ENCODE measurements around the gene ZDBF2.
"Not testable (repeated sequence)": the region's sequence is repeated elsewhere in the genome, so short reads cannot be mapped to it uniquely, and the experiment has no call there.

ZDBF2 gene

GRCh38 chr2:206323486-206323885 is 49.0 kb downstream of the ZDBF2 start:
- no peak for DNase-seq

DNA sequence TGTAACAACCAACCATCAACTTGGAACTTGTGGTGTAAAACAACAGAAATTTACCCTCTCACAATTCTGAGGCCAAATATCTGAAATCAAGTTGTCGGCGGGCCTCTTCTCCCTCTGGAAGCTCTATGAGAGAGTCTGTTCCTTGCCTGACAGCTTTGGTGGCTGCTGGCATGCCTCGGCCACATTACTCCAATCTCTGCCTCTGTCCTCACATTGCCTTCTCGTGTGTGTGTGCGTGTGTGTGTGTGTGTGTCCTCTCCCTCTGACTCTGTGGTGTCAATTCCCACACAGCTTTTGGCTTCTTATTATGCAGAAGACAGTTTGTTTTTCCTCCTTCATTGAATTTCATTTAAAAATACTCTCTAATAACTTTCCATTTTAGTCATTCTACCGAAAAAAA is 50.4 kb downstream of the ZDBF2 start:
- DNase-seq, result no peak

DNA sequence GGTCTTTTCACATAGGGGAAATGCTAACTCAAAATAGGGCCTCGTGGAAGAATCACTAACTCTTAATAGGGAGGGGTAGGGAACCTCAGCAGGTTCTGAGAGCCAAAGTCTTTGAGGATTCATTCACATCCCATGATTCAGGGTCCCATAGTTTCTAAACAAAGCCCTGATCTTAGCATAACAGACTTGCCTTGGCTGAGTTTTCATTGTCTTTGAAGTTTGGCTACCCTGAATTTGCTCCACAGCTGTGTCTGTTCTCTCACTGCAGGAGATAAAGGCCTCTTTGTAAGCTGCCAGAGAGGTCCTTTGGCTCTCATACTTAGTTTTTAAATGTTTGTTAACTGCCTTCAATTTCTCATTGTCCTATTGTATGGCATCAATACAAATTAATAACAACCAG is 54.5 kb downstream of the ZDBF2 start:
- peak in 3 of 58 donors; percentile 1 to 46 (median 8) for DNase-seq

DNA sequence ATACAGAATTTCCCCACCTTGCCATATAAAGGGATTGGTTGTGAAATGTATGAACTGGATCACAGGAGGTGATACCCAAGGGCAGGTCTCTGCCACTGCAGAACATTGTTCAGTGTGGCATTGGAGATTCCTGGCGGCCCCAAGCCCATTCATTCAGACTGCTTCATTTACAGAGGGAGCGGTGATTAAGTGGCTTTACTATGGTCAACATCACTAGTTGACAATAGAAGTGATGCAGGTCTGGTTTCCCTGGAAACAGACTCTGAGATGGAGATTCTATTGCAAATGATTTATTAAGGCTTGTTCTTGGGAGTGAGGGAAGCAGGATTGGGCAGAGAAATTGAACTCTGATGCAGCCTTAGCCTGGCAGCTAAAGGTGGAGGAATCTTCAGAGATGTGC is 62.4 kb downstream of the ZDBF2 start:
- DNase-seq, result no peak

GRCh38 chr2:206337956-206338355 is 63.5 kb downstream of the ZDBF2 start:
- DNase-seq, result no peak

DNA sequence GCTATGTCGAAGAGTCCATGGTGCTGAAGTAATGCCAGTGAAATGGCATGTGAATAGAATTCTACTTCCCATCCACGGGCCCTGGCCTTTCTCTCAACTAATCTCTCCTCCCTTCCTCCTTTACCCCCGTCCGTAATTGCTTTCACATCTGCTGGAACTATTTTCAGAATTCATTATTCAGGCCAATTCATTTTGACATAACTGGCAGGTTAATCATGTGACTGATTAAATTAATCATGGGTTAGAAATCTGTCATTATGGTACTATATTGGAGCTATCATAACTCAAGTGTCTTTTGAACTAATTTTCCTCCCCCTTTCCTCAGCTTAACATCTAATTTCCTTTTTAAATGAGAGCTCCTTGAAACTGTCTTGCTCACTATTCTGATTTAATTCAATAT is 66.9 kb downstream of the ZDBF2 start:
- DNase-seq, result no peak

DNA sequence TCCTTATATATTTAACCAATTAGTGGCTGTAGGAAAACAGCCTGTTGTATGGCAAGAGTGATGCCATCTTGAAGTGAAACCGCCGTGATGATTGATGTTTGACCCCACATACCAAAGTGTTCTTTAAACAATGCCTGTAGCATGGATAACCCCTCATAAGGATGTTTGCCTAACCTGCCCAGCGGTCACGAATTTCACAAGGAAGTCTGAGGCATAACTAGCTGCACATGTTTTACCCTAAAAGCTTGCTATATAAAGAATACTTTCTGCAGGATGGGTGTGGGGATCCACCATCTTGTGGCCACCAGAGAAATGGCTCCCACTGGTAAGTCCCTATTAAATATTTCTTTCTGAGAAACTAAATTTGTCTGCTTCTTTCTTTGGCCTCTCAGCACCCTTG is 68.7 kb downstream of the ZDBF2 start:
- DNase-seq, result no peak

DNA sequence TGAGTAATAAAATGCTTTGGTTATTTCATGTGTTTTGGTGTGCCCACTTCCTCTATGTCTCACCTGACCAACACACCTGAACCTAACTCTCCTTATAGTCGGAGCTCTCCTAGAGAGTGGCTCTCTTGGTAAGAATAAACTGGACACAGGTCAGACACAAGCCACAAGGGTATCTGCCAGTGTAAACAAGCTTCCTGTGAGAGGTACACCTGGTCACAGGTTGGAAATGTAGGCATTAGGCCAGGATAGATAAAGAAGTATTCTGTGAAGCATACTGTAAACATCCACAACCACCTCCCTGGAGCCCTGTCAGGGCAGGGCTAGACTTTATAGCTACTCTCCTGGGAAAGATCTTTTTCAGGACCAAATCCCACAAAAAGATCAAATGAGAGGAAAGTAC is 69.4 kb downstream of the ZDBF2 start:
- no peak for DNase-seq

DNA sequence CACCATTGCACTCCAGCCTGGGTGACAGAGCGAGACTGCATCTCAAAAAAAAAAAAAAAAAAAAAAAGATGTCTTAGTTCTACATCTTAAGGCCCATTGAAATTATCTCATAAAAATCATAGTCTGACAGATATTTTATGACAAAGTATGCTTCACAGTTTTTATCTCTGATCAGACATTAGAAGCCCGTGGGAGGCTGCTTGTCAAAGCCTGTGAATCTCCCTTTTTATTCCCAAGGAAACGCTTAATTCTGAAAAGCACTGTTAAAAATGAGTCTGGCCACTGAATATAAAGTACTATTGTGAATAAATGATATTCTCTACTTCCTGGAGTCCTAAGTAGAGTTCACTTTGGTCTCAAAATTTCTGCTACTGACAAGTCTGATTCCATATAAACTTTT is 71.1 kb downstream of the ZDBF2 start:
- DNase-seq, result no peak

GRCh38 chr2:206349375-206349774 is 74.9 kb downstream of the ZDBF2 start:
- DNase-seq, result no peak

GRCh38 chr2:206352571-206352970 is 78.1 kb downstream of the ZDBF2 start:
- no peak for DNase-seq

DNA sequence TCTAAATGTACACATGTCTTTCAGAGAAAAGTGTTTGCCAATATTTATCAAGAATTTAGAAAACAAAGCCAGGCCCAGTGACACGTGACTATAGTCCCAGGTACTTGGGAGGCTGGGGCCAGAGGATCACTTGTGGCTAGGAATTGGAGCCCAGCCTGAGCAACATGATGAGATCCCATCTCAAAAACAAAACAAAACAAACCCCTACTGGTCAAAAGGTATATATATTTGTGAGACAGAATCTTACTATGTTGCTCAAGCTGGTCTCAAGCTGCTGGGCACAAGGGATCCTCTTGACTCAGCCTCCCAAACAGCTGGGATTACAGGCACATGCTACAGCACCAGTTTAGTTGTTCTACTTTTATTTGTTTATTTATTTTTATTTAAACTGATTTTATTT is 79.2 kb downstream of the ZDBF2 start:
- no peak for DNase-seq

- no peak for DNase-seq
Measured at GRCh38 chr2:206354129-206354528, 79.7 kb downstream of the ZDBF2 start.

GRCh38 chr2:206356840-206357239 is 82.4 kb downstream of the ZDBF2 start:
- DNase-seq, result not testable (repeated sequence)

- DNase-seq, result not testable (repeated sequence)
Measured at GRCh38 chr2:206360840-206361239, 86.4 kb downstream of the ZDBF2 start.

GRCh38 chr2:206361407-206362045 is 87.1 kb downstream of the ZDBF2 start:
- no peak for DNase-seq
